Glutamatergic neuron (in vitro differentiated cells): ENCODE measurements around the gene FXYD7. TPM values are rescaled to one million over a fixed set of nuclear protein-coding genes. Genes with fewer than 3 reads are reported as not detected.
A peak's percentile ranks its signal among the peaks of the same experiment; 100 is the strongest.

ENCODE experiments used
- DNase-seq: peaks from one replicate; pipeline ENCODE4 v3.0.0; 2022
- H3K27ac Mint-ChIP-seq: one replicate; pipeline ENCODE4 v1.8.0; 2020; ENCODE audit warnings: mild to moderate bottlenecking, mixed read lengths, inconsistent platforms; ENCODE audit not compliant: unreplicated experiment
- H3K27me3 Mint-ChIP-seq: one replicate; pipeline ENCODE4 v1.8.0; 2020; ENCODE audit warnings: mild to moderate bottlenecking, moderate library complexity, mixed read lengths, inconsistent platforms; ENCODE audit not compliant: unreplicated experiment
- H3K36me3 Mint-ChIP-seq: one replicate; pipeline ENCODE4 v1.8.0; 2020; ENCODE audit warnings: mild to moderate bottlenecking, mixed read lengths, inconsistent platforms; ENCODE audit not compliant: unreplicated experiment
- H3K4me1 Mint-ChIP-seq: one replicate; pipeline ENCODE4 v1.8.0; 2020; ENCODE audit warnings: mild to moderate bottlenecking, low read depth, mixed read lengths, inconsistent platforms; ENCODE audit not compliant: unreplicated experiment
- H3K4me3 Mint-ChIP-seq: one replicate; pipeline ENCODE4 v1.8.0; 2020; ENCODE audit warnings: mild to moderate bottlenecking, mixed read lengths, inconsistent platforms; ENCODE audit not compliant: unreplicated experiment
- H3K9me3 Mint-ChIP-seq: one replicate; pipeline ENCODE4 v1.8.0; 2020; ENCODE audit warnings: mild to moderate bottlenecking, moderate library complexity, mixed read lengths, inconsistent platforms; ENCODE audit not compliant: unreplicated experiment
- CTCF ChIP-seq: fragments of 200-600 bp; sonication (generic); IDR thresholded peaks from one replicate; pipeline ENCODE4 v1.5.0; 2021; ENCODE audit not compliant: partially characterized antibody, unreplicated experiment
- long read RNA-seq: library from polyadenylated mRNA; unstranded; transcript quantifications from one replicate; pipeline ENCODE4 v2.0.0, GENCODE V29; 2020; ENCODE audit not compliant: unreplicated experiment
- total RNA-seq: library from RNA; stranded (reverse); fragmentation: NEBNext Ultra II Directional; extraction: Animal tissue kit (Norgen Biotek cat#: 25700); gene quantifications from one replicate; pipeline ENCODE4 v1.2.1, GENCODE V29; 2021; ENCODE audit not compliant: unreplicated experiment

FXYD7 gene
- total RNA-seq: 22.3 TPM
- long read RNA-seq, transcript FXYD7-201 (6 exons, 712 nt): major isoform, 7 of 11 reads
- long read RNA-seq, partial matches to known transcripts: 0 of 11 reads
- long read RNA-seq, other reads (novel, unspliced or antisense): 3 of 11 reads

GRCh38 chr19:35143231-35143715 lies at the start of gene FXYD7:
FXYD7 (plus strand) TSS chr19:35143255; CDS start chr19:35143334, 79 bp downstream.
- Mint-ChIP-seq H3K4me1 (peaks cover 24% of the 10 kb centered on the region), H3K9me3 (peaks cover 6% of the 10 kb centered on the region), H3K4me3 (peak within 1 kb of the TSS; percentile 89), H3K27me3 (peaks cover 17% of the 10 kb centered on the region), H3K27ac (peak within 1 kb of the TSS; percentile 56), H3K36me3 (no peaks in the 10 kb centered on the region)
- peak; percentile 70 for TF ChIP-seq CTCF
- DNase-seq: peak; percentile 82

GRCh38 chr19:35093430-35093829 lies 49.6 kb upstream of the FXYD7 start:
- peaks cover 15% of the 10 kb centered on the region for H3K4me1 Mint-ChIP-seq
- H3K27ac Mint-ChIP-seq: no peak overlapping the region
- H3K27me3 Mint-ChIP-seq: peaks cover 11% of the 10 kb centered on the region
- H3K4me3 Mint-ChIP-seq: no peak overlapping the region
- TF ChIP-seq CTCF: no peak
- no peak for DNase-seq
- H3K36me3 Mint-ChIP-seq: no peaks in the 10 kb centered on the region
- peaks cover 6% of the 10 kb centered on the region for H3K9me3 Mint-ChIP-seq

- no peak overlapping the region for H3K27ac Mint-ChIP-seq
- peaks cover 6% of the 10 kb centered on the region for H3K27me3 Mint-ChIP-seq
- H3K36me3 Mint-ChIP-seq: no peaks in the 10 kb centered on the region
- H3K9me3 Mint-ChIP-seq: peaks cover 2% of the 10 kb centered on the region
- DNase-seq: no peak
- H3K4me3 Mint-ChIP-seq: no peak overlapping the region
- no peak for TF ChIP-seq CTCF
- H3K4me1 Mint-ChIP-seq: peaks cover 14% of the 10 kb centered on the region
Measured at GRCh38 chr19:35093941-35094647, 49.0 kb upstream of the FXYD7 start.

- Mint-ChIP-seq H3K36me3 (no peaks in the 10 kb centered on the region), H3K4me3 (no peak overlapping the region), H3K27me3 (peaks cover 6% of the 10 kb centered on the region), H3K27ac (no peak overlapping the region), H3K9me3 (peaks cover 2% of the 10 kb centered on the region), H3K4me1 (peaks cover 14% of the 10 kb centered on the region)
- DNase-seq: no peak
- TF ChIP-seq CTCF: no peak
Measured at GRCh38 chr19:35094656-35095055, 48.4 kb upstream of the FXYD7 start.
